OCI-LY1 (cell line): Measurements from ENCODE around the gene ZNF469.

Experiments
- H2AFZ ChIP-seq: fragments of 200-600 bp; sonication (generic), shearing (Covaris generic); 2 replicates; pipeline ENCODE4 v1.6.0; 2014; ENCODE audit warnings: antibody characterized with exemption, mild to moderate bottlenecking, low read length
- H3F3A ChIP-seq: fragments of 200-600 bp; sonication (generic), shearing (Covaris generic); 2 replicates; pipeline ENCODE4 v1.6.0; 2014; ENCODE audit warnings: mild to moderate bottlenecking, antibody characterized with exemption, low read length, moderate library complexity; ENCODE audit not compliant: insufficient read depth
- H3K27ac ChIP-seq: fragments of 200-600 bp; sonication (generic); 2 replicates; pipeline ENCODE4 v1.5.1; 2014; ENCODE audit warnings: low read length, mixed run types, mild to moderate bottlenecking, low read depth; ENCODE audit not compliant: poor library complexity, severe bottlenecking
- H3K27me3 ChIP-seq: fragments of 200-600 bp; sonication (generic); 2 replicates; pipeline ENCODE4 v1.6.0; 2014; ENCODE audit warnings: antibody characterized with exemption, mild to moderate bottlenecking, low read length, moderate library complexity; ENCODE audit not compliant: insufficient read depth
- H3K36me3 ChIP-seq: fragments of 200-600 bp; sonication (generic); 2 replicates; pipeline ENCODE4 v1.6.1; 2014; ENCODE audit warnings: mild to moderate bottlenecking, antibody characterized with exemption, low read length, moderate library complexity, mixed read lengths; ENCODE audit not compliant: insufficient read depth
- H3K4me1 ChIP-seq: fragments of 200-600 bp; sonication (generic); 2 replicates; pipeline ENCODE4 v1.5.1; 2014; ENCODE audit warnings: mild to moderate bottlenecking, low read length, moderate library complexity; ENCODE audit not compliant: insufficient read depth, severe bottlenecking
- H3K4me2 ChIP-seq: fragments of 200-600 bp; sonication (generic), shearing (Covaris generic); 2 replicates; pipeline ENCODE4 v1.6.1; 2014; ENCODE audit warnings: low read length
- H3K4me3 ChIP-seq: fragments of 200-600 bp; sonication (generic); 2 replicates; pipeline ENCODE4 v1.5.1; 2014; ENCODE audit warnings: low read length, low read depth, mild to moderate bottlenecking, mixed read lengths; ENCODE audit not compliant: poor library complexity, severe bottlenecking
- H3K79me2 ChIP-seq: fragments of 200-600 bp; shearing (Covaris generic); 2 replicates; pipeline ENCODE4 v1.6.1; 2016; ENCODE audit warnings: mixed run types, low read length, mixed read lengths; ENCODE audit not compliant: insufficient read depth
- H3K9ac ChIP-seq: fragments of 200-600 bp; sonication (generic), shearing (Covaris generic); 2 replicates; pipeline ENCODE4 v1.6.1; 2014; ENCODE audit warnings: mild to moderate bottlenecking, low read length, mixed read lengths
- H3K9me2 ChIP-seq: fragments of 200-600 bp; sonication (generic), shearing (Covaris generic); 2 replicates; pipeline ENCODE4 v1.6.1; 2014; ENCODE audit warnings: low read depth, mild to moderate bottlenecking, low read length, mixed read lengths
- H3K9me3 ChIP-seq: fragments of 200-600 bp; shearing (Covaris generic); 2 replicates; pipeline ENCODE4 v1.6.1; 2014; ENCODE audit warnings: low read length, mixed read lengths
- H4K20me1 ChIP-seq: fragments of 200-600 bp; sonication (generic), shearing (Covaris generic); 2 replicates; pipeline ENCODE4 v1.6.0; 2016; ENCODE audit warnings: mild to moderate bottlenecking, low read length; ENCODE audit not compliant: insufficient read depth
- CTCF ChIP-seq: fragments of 200-600 bp; sonication (generic), shearing (Covaris generic); IDR thresholded peaks from 2 replicates; pipeline ENCODE4 v1.5.1; 2017; ENCODE audit warnings: mild to moderate bottlenecking, antibody characterized with exemption, low read length, moderate library complexity, mixed read lengths
- EZH2 ChIP-seq: fragments of 200-600 bp; sonication (generic), shearing (Covaris generic); IDR thresholded peaks from 2 replicates; pipeline ENCODE4 v1.8.0; 2017; ENCODE audit warnings: borderline replicate concordance, mixed run types, mild to moderate bottlenecking, antibody characterized with exemption, low read length, moderate library complexity, mixed read lengths

ZNF469 gene

DNA sequence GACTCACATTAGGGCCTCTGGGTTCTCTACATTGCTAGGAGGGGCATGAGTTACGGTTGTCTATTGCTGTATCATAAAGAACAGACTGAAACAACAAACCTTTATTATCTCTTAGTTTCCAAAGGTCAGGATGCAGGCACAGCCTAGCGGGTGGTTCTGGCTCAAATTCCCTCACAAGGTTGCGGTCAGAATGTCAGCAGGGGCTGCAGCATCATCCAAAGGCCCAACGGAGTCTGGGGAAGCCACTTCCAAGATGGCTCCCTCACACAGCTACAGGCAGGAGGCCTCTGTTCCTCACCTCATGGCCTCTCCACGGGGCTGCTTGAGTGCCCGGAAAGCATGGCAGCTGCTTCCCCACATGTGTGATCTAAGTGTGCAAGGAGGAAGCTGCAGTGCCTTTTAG, 40.7 kb downstream of the ZNF469 start:
- Histone ChIP-seq H3K9me3 (no peaks in the 10 kb centered on the region), H3K4me1 (no peaks in the 10 kb centered on the region), H3F3A (no peaks in the 10 kb centered on the region), H3K36me3 (no peaks in the 10 kb centered on the region), H3K79me2 (no peaks in the 10 kb centered on the region), H3K9ac (no peak overlapping the region), H3K27ac (no peak overlapping the region), H3K9me2 (no peaks in the 10 kb centered on the region), H3K4me3 (no peak overlapping the region), H3K4me2 (no peak overlapping the region), H3K27me3 (peaks cover 11% of the 10 kb centered on the region; the same call in 1 of the 2 replicates), H4K20me1 (no peaks in the 10 kb centered on the region), H2AFZ (no peak overlapping the region)
- TF ChIP-seq EZH2 (no peak), CTCF (no peak)

DNA sequence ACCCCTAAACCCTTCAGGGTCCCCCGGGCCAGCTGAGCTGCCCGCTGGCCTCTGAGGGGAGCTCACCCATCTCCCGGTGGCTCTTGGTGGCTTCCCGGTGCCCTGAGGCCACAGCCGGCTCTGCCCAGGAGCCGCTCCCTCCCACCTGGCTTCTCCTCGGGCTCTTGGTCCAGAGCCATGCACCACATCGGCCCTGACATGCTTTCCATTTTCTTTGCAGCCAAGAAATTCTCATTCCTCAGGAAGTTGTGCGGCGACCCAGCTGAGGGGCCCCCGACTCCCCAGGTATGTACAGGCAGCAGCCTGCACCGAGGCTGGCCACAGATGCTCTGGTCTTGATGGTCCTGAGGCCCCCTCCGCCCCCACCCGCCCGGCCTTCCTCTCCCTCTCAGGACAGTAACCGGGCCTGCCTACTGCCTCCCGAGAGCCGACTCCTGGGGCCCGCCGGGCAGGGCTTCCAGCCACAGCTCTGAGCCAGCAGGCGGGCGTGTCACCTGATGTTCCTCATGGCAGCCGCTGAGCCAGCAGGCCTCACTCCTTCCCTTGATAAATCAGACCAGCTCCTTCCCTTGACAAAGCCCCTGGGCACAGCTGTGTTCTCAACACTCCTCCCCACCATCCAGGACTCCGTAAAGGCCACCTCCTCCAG, 42.0 kb downstream of the ZNF469 start:
- H3K27me3 ChIP-seq: peaks cover 11% of the 10 kb centered on the region; the same call in 1 of the 2 replicates
- TF ChIP-seq EZH2 (no peak), CTCF (no peak)
- no peaks in the 10 kb centered on the region for H3F3A ChIP-seq
- no peaks in the 10 kb centered on the region for H3K9me3 ChIP-seq
- H3K27ac ChIP-seq: no peak overlapping the region
- no peaks in the 10 kb centered on the region for H3K79me2 ChIP-seq
- H3K9me2 ChIP-seq: no peaks in the 10 kb centered on the region
- no peaks in the 10 kb centered on the region for H4K20me1 ChIP-seq
- H3K4me2 ChIP-seq: no peak overlapping the region
- no peak overlapping the region for H2AFZ ChIP-seq
- no peaks in the 10 kb centered on the region for H3K36me3 ChIP-seq
- H3K9ac ChIP-seq: no peak overlapping the region
- H3K4me3 ChIP-seq: no peak overlapping the region
- H3K4me1 ChIP-seq: no peaks in the 10 kb centered on the region

DNA sequence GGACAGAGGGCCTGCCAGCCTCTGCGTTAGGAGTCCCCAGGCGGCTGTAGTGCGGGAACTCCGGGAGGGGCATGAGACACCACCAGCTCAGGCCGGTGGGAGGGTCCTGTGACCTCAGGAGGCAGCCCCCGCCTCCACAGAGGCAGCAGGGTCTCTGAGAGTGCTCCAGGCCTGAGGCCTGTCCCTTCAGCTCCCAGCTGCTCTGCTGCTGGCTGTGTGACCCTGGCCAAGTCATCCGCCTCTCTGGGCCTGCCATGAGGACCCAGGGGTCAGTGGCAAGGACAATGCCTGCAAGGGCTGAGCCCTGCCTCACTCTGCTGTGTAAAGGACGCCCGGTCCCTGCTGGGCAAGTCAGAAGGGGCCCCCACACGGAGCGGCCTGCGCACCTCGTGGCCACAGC, 43.3 kb downstream of the ZNF469 start:
- no peaks in the 10 kb centered on the region for H3K4me1 ChIP-seq
- H4K20me1 ChIP-seq: no peaks in the 10 kb centered on the region
- H2AFZ ChIP-seq: no peak overlapping the region
- H3K9me2 ChIP-seq: no peaks in the 10 kb centered on the region
- no peaks in the 10 kb centered on the region for H3K36me3 ChIP-seq
- H3K4me2 ChIP-seq: no peak overlapping the region
- H3K79me2 ChIP-seq: no peaks in the 10 kb centered on the region
- TF ChIP-seq EZH2 (no peak), CTCF (no peak)
- peaks cover 11% of the 10 kb centered on the region; the same call in 1 of the 2 replicates for H3K27me3 ChIP-seq
- no peak overlapping the region for H3K27ac ChIP-seq
- no peaks in the 10 kb centered on the region for H3F3A ChIP-seq
- H3K9me3 ChIP-seq: no peaks in the 10 kb centered on the region
- H3K4me3 ChIP-seq: no peak overlapping the region
- H3K9ac ChIP-seq: no peak overlapping the region
